HL-60 (cell line): ENCODE data around the gene TMEM208.

Experiments used
- POLR2AphosphoS5 ChIP-seq: IDR thresholded peaks from 2 replicates; pipeline ENCODE4 v1.6.1; 2012; ENCODE audit warnings: low read depth
- TF ChIP-seq, protein P1 (sequence below): IDR thresholded peaks from one replicate; pipeline ENCODE4 v1.5.1; 2011; ENCODE audit warnings: low read length, control low read depth, inconsistent platforms; ENCODE audit not compliant: insufficient read depth
- TF ChIP-seq, protein P2 (sequence below): IDR thresholded peaks from 2 replicates; pipeline ENCODE4 v1.6.1; 2012; ENCODE audit warnings: low read depth; ENCODE audit not compliant: insufficient replicate concordance

DNA sequence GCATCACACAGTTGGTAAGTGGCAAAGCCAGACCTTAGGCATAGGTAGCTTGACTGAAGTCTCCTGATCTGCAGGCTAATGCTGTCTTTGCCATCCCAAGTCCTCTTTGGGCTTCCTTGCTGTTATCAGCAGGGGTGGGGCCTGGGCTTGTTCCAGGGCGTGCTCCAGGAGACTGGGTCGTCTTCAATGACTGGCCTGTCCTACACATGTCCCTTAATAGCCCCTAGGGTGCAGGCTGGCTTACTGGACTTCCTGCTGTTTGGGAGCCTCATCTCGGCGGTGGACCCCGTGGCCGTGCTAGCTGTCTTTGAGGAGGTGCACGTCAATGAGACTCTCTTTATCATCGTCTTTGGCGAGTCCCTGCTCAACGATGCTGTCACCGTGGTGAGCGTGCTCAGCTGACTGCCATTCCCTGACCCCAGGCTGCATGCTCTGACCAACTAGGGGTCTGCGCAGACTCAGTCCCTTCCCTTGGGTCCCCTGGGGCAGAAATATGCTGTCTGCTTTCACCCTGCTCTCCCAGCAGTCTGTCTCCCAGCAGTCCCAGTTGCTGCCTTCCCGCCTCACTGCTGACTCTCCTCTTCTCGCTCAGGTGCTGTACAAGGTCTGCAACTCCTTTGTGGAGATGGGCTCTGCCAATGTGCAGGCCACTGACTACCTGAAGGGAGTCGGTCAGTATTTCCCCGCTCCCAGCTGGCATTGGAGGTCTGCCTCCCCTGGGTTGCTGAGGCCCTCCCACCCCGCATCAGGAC, 28.0 kb downstream of the TMEM208 start:
- no peak for TF ChIP-seq POLR2AphosphoS5
- TF ChIP-seq, protein P1, sequence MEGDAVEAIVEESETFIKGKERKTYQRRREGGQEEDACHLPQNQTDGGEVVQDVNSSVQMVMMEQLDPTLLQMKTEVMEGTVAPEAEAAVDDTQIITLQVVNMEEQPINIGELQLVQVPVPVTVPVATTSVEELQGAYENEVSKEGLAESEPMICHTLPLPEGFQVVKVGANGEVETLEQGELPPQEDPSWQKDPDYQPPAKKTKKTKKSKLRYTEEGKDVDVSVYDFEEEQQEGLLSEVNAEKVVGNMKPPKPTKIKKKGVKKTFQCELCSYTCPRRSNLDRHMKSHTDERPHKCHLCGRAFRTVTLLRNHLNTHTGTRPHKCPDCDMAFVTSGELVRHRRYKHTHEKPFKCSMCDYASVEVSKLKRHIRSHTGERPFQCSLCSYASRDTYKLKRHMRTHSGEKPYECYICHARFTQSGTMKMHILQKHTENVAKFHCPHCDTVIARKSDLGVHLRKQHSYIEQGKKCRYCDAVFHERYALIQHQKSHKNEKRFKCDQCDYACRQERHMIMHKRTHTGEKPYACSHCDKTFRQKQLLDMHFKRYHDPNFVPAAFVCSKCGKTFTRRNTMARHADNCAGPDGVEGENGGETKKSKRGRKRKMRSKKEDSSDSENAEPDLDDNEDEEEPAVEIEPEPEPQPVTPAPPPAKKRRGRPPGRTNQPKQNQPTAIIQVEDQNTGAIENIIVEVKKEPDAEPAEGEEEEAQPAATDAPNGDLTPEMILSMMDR = no peak
- TF ChIP-seq, protein P2, sequence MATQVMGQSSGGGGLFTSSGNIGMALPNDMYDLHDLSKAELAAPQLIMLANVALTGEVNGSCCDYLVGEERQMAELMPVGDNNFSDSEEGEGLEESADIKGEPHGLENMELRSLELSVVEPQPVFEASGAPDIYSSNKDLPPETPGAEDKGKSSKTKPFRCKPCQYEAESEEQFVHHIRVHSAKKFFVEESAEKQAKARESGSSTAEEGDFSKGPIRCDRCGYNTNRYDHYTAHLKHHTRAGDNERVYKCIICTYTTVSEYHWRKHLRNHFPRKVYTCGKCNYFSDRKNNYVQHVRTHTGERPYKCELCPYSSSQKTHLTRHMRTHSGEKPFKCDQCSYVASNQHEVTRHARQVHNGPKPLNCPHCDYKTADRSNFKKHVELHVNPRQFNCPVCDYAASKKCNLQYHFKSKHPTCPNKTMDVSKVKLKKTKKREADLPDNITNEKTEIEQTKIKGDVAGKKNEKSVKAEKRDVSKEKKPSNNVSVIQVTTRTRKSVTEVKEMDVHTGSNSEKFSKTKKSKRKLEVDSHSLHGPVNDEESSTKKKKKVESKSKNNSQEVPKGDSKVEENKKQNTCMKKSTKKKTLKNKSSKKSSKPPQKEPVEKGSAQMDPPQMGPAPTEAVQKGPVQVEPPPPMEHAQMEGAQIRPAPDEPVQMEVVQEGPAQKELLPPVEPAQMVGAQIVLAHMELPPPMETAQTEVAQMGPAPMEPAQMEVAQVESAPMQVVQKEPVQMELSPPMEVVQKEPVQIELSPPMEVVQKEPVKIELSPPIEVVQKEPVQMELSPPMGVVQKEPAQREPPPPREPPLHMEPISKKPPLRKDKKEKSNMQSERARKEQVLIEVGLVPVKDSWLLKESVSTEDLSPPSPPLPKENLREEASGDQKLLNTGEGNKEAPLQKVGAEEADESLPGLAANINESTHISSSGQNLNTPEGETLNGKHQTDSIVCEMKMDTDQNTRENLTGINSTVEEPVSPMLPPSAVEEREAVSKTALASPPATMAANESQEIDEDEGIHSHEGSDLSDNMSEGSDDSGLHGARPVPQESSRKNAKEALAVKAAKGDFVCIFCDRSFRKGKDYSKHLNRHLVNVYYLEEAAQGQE = no peak
